GM12878 (cell line): ENCODE measurements around the gene PDCD11. TPM values are rescaled to one million over a fixed set of nuclear protein-coding genes. Genes with fewer than 3 reads are reported as not detected.

Experiments
- BCL11A ChIP-seq: IDR thresholded peaks from 2 replicates; pipeline ENCODE4 v1.6.1; 2011; ENCODE audit warnings: low read depth, low read length
- CHD2 ChIP-seq: IDR thresholded peaks from 2 replicates; pipeline ENCODE4 v1.6.1; 2011; ENCODE audit warnings: low read depth, low read length, improper control_type of control experiment, borderline replicate concordance
- EED ChIP-seq: sonication (generic); IDR thresholded peaks from 2 replicates; pipeline ENCODE4 v1.6.1; 2016; ENCODE audit warnings: antibody characterized with exemption, low read depth
- ELK1 ChIP-seq: IDR thresholded peaks from 2 replicates; pipeline ENCODE4 v1.6.1; 2012; ENCODE audit warnings: low read depth, low read length, improper control_type of control experiment
- FOXM1 ChIP-seq: IDR thresholded peaks from 2 replicates; pipeline ENCODE4 v1.6.1; 2012; ENCODE audit warnings: low read depth, mild to moderate bottlenecking, inconsistent platforms, low read length, moderate library complexity
- GATAD2B ChIP-seq: fragments of 450-650 bp; conservative IDR thresholded peaks from 2 replicates; pipeline ENCODE4 v1.6.1; 2017; ENCODE audit warnings: low read depth, mild to moderate bottlenecking, moderate library complexity
- IKZF2 ChIP-seq, 2 experiments: fragments of 450-650 bp; IDR thresholded peaks; 2 replicates each; pipeline ENCODE4 v1.6.1; 2017; ENCODE audit warnings: mild to moderate bottlenecking in 2 of 2, moderate library complexity in 2 of 2
- IRF3 ChIP-seq: fragments of 450-650 bp; IDR thresholded peaks from 2 replicates; pipeline ENCODE4 v1.6.1; 2014; ENCODE audit warnings: mild to moderate bottlenecking
- MTA3 ChIP-seq: IDR thresholded peaks from 2 replicates; pipeline ENCODE4 v1.6.1; 2012; ENCODE audit warnings: low read length, inconsistent platforms, borderline replicate concordance
- POLR2A ChIP-seq: IDR thresholded peaks from 2 replicates; pipeline ENCODE4 v1.6.1; 2011; ENCODE audit warnings: low read depth, mild to moderate bottlenecking, low read length
- RAD21 ChIP-seq: IDR thresholded peaks from 2 replicates; pipeline ENCODE4 v1.6.1; 2011; ENCODE audit warnings: mild to moderate bottlenecking, low read depth, low read length, moderate library complexity; ENCODE audit not compliant: insufficient read depth
- RCOR1 ChIP-seq: conservative IDR thresholded peaks from 2 replicates; pipeline ENCODE4 v1.6.1; 2012; ENCODE audit warnings: low read depth, low read length, improper control_type of control experiment
- SMAD1 ChIP-seq: fragments of 450-650 bp; IDR thresholded peaks from 2 replicates; pipeline ENCODE4 v1.6.1; 2018; ENCODE audit warnings: mild to moderate bottlenecking, low read depth; ENCODE audit not compliant: partially characterized antibody
- SUZ12 ChIP-seq: fragments of 200-600 bp; sonication (generic); IDR thresholded peaks from one replicate; pipeline ENCODE4 v1.6.1; 2018; ENCODE audit warnings: antibody characterized with exemption, mild to moderate bottlenecking; ENCODE audit not compliant: unreplicated experiment
- ZBTB4 ChIP-seq: fragments of 450-650 bp; formaldehyde crosslinking; IDR thresholded peaks from 2 replicates; pipeline ENCODE4 v1.4.0; 2022; ENCODE audit warnings: mild to moderate bottlenecking, moderate library complexity
- ZNF592 ChIP-seq: fragments of 450-650 bp; IDR thresholded peaks from 2 replicates; pipeline ENCODE4 v1.6.1; 2017; ENCODE audit warnings: mild to moderate bottlenecking, moderate library complexity
- ZNF687 ChIP-seq: fragments of 450-650 bp; IDR thresholded peaks from 2 replicates; pipeline ENCODE4 v1.6.1; 2017; ENCODE audit warnings: mild to moderate bottlenecking, moderate library complexity
- polyA plus RNA-seq, 11 experiments: library from polyadenylated mRNA; depleted of rRNA in 4 of 11; unstranded in 6 of 11; stranded (reverse) in 5 of 11; fragments of >200 nt; fragmentation: Nextera tagmentation in 4 of 11; fragmentation: Illumina TruSeq in 1 of 11; extraction: Ambion mirVana in 4 of 11; extraction: Trizol in 1 of 11; gene quantifications; 1 replicate in 1 of 11; 2 replicates in 10 of 11; pipeline versions ENCODE4 v1.2.1 to v1.2.3, GENCODE V29; 2011 to 2016; ENCODE audit warnings: inconsistent platforms in 2 of 11, missing spikeins in 2 of 11, low read depth in 1 of 11
- total RNA-seq, 4 experiments: library from RNA; depleted of rRNA in 3 of 4; stranded (reverse); fragments of >200 nt in 3 of 4; fragmentation: Illumina TruSeq in 1 of 4; extraction: Trizol in 1 of 4; gene quantifications; 2 replicates each; pipeline versions ENCODE4 v1.2.1 to v1.2.3, GENCODE V29; 2013 to 2021

Gene PDCD11
- total and polyA plus RNA-seq, 10 of the 15 experiments (the other 5 are each of a cell fraction or from before 2014, with no cell fraction given) = 13.9 to 69.7 (median 44.8) TPM

- no peak for TF ChIP-seq ZBTB4 (CRISPR knock-in tag)
- TF ChIP-seq SUZ12 = no peak
- 0 out of 2 replicates have a peak, but pooled peaks have one; percentile 19 for TF ChIP-seq MTA3
- TF ChIP-seq EED = no peak; the same call in none of the 2 replicates
- no peak for TF ChIP-seq BCL11A
- TF ChIP-seq IRF3 = no peak
- no peak for TF ChIP-seq ELK1
- no peak for TF ChIP-seq RAD21
- TF ChIP-seq GATAD2B = 0 out of 2 replicates have a peak, but pooled peaks have one; percentile 12
- peak; percentile 76 for TF ChIP-seq POLR2A
- no peak for TF ChIP-seq ZNF592
- TF ChIP-seq FOXM1 = no peak
- TF ChIP-seq ZNF687 = peak; percentile 51; the same call in 1 of the 2 replicates
- TF ChIP-seq IKZF2 (IDR thresholded peaks at IDR 0.05) = peak; percentile 36 to 54; a peak in 3 of 4 replicates
- TF ChIP-seq CHD2 = no peak
- no peak for TF ChIP-seq RCOR1
- no peak for TF ChIP-seq SMAD1
Observed at GRCh38 chr10:103472005-103472404, 75.6 kb downstream of the PDCD11 start (continued).
